Activated B cell treated with CpG ODN at 0.5 μM for 24 hours (primary cell): ENCODE results near the gene SLC35G6. TPM values are rescaled to one million over a fixed set of nuclear protein-coding genes. Genes with fewer than 3 reads are reported as not detected.

Experiments used
- ATAC-seq: fragments of 200-7000 bp; cut with Tn5 transposase; one replicate; pipeline ENCODE4 v1.10.0; 2021; ENCODE audit warnings: low read depth, mild to moderate bottlenecking, moderate library complexity
- CTCF ChIA-PET: fragments of 350-600 bp; sonication (Branson Sonifier 250); formaldehyde crosslinking; loops from one replicate; lab custom pipeline; 2021; ENCODE audit warnings: antibody characterized with exemption; lab: Charles Lee
- POLR2A ChIA-PET: fragments of 350-600 bp; sonication (Branson Sonifier 250); formaldehyde crosslinking; loops from one replicate; lab custom pipeline; 2021; ENCODE audit warnings: antibody characterized with exemption; lab: Charles Lee
- DNase-seq: peaks from one replicate; pipeline ENCODE4 v3.0.0; 2022
- H3K27ac Mint-ChIP-seq: one replicate; pipeline ENCODE4 v1.8.0; 2020; ENCODE audit warnings: mixed read lengths
- H3K27me3 Mint-ChIP-seq: one replicate; pipeline ENCODE4 v1.8.0; 2021; ENCODE audit warnings: mixed read lengths
- H3K36me3 Mint-ChIP-seq: one replicate; pipeline ENCODE4 v1.8.0; 2021; ENCODE audit warnings: low read depth, mixed read lengths
- H3K4me1 Mint-ChIP-seq: one replicate; pipeline ENCODE4 v1.8.0; 2021; ENCODE audit warnings: mixed read lengths
- H3K4me3 Mint-ChIP-seq: one replicate; pipeline ENCODE4 v1.8.0; 2020; ENCODE audit warnings: mild to moderate bottlenecking, mixed read lengths
- H3K9me3 Mint-ChIP-seq: one replicate; pipeline ENCODE4 v1.8.0; 2020; ENCODE audit warnings: mixed read lengths
- intact Hi-C: fragments of 100-400 bp; cut with micrococcal nuclease; formaldehyde crosslinking; loops from one replicate; pipeline ENCODE4 v1.15.1; 2024
- total RNA-seq: library from RNA; stranded (reverse); gene quantifications from 2 replicates; pipeline ENCODE4 v1.2.3, GENCODE V29; 2022
- TF ChIP-seq, protein P1 (sequence below): fragments of 200-600 bp; IDR thresholded peaks from one replicate; pipeline ENCODE4 v1.8.0; 2022; ENCODE audit warnings: antibody characterized with exemption, mild to moderate bottlenecking

The SLC35G6 gene
- total RNA-seq, 1 donor from 2014 or later = not detected

DNA sequence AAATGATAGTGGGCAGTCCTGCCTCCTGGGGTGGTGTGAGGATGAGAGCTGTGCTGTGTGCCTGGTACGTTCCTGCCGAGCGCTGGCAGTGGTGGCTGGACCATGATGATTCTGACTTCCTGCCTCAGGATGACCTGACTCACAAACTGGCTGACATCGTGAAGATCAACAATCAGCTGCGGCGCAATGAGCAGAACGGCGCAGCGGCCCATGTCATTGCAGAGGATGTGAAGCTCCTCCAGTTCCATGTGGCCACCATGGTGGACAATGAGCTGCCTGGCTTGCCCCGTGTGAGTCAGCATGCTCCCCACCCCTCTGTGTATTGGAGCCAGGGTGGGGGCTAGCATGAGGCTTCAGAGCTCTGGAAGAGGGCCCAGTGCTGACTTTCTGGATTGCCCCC, 16.0 kb downstream of the SLC35G6 start:
- ATAC-seq = no peak
- intact Hi-C loops = no loop called here
- ChIA-PET CTCF (no interaction called here), POLR2A (no interaction called here)
- H3K4me3 Mint-ChIP-seq = no peak overlapping the region
- peaks cover 85% of the 10 kb centered on the region for H3K36me3 Mint-ChIP-seq
- H3K27ac Mint-ChIP-seq = no peak overlapping the region
- peaks cover 12% of the 10 kb centered on the region for H3K4me1 Mint-ChIP-seq
- no peaks in the 10 kb centered on the region for H3K9me3 Mint-ChIP-seq
- H3K27me3 Mint-ChIP-seq = no peaks in the 10 kb centered on the region
- TF ChIP-seq, protein P1, sequence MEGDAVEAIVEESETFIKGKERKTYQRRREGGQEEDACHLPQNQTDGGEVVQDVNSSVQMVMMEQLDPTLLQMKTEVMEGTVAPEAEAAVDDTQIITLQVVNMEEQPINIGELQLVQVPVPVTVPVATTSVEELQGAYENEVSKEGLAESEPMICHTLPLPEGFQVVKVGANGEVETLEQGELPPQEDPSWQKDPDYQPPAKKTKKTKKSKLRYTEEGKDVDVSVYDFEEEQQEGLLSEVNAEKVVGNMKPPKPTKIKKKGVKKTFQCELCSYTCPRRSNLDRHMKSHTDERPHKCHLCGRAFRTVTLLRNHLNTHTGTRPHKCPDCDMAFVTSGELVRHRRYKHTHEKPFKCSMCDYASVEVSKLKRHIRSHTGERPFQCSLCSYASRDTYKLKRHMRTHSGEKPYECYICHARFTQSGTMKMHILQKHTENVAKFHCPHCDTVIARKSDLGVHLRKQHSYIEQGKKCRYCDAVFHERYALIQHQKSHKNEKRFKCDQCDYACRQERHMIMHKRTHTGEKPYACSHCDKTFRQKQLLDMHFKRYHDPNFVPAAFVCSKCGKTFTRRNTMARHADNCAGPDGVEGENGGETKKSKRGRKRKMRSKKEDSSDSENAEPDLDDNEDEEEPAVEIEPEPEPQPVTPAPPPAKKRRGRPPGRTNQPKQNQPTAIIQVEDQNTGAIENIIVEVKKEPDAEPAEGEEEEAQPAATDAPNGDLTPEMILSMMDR = no peak
- no peak for DNase-seq

DNA sequence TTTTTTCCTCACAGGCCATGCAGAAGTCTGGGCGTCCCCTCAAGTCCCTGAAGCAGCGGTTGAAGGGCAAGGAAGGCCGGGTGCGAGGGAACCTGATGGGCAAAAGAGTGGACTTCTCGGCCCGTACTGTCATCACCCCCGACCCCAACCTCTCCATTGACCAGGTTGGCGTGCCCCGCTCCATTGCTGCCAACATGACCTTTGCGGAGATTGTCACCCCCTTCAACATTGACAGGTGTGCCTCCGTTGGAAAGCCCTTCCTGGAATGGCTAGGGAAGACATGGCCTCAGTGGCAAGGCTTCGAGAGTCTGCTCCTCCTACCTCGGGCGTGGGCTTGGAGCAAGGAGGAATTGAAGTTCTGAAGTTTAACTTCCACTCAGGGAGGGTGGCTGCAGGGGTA, 16.4 kb downstream of the SLC35G6 start:
- Mint-ChIP-seq H3K36me3 (peaks cover 87% of the 10 kb centered on the region), H3K9me3 (no peaks in the 10 kb centered on the region), H3K4me1 (peaks cover 10% of the 10 kb centered on the region), H3K27me3 (no peaks in the 10 kb centered on the region), H3K4me3 (no peak overlapping the region), H3K27ac (no peak overlapping the region)
- TF ChIP-seq, protein P1 = no peak
- ChIA-PET CTCF (no interaction called here), POLR2A (no interaction called here)
- ATAC-seq = no peak
- no peak for DNase-seq
- intact Hi-C loops = no loop called here

DNA sequence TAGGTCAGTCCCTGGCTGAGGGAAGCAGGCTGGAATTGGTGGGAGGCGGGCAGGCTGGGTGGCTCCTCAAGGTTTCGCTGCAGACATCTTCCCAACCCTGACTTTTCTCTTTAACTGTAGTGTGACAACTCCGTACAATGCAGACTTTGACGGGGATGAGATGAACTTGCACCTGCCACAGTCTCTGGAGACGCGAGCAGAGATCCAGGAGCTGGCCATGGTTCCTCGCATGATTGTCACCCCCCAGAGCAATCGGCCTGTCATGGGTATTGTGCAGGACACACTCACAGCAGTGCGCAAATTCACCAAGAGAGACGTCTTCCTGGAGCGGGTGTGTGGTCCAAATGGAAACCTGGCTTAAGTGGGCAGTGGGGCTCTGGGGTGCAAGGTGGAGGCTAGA, 17.9 kb downstream of the SLC35G6 start:
- Mint-ChIP-seq H3K36me3 (peaks cover 89% of the 10 kb centered on the region), H3K4me1 (no peaks in the 10 kb centered on the region), H3K9me3 (no peaks in the 10 kb centered on the region), H3K27ac (no peak overlapping the region), H3K4me3 (no peak overlapping the region), H3K27me3 (no peaks in the 10 kb centered on the region)
- DNase-seq = no peak
- POLR2A ChIA-PET = interaction anchor here (0.7 kb wide), 1 partner anchor 62 kb away, joined by 8 read pairs; no protein-coding TSS in a partner anchor
- intact Hi-C loops = no loop called here
- TF ChIP-seq, protein P1 = no peak
- CTCF ChIA-PET = no interaction called here
- ATAC-seq = no peak

DNA sequence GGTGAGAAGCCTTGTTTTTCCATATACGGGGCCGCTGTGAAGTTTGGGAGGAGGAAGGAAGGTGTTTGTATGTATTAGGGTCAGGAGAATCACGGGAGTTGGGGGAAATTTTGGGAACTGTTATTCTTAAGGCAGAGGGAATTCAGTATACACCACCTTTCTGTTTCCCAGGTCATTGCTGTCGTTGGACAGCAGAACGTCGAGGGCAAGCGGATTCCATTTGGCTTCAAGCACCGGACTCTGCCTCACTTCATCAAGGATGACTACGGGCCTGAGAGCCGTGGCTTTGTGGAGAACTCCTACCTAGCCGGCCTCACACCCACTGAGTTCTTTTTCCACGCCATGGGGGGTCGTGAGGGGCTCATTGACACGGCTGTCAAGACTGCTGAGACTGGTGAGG, 20.5 kb downstream of the SLC35G6 start:
- no peaks in the 10 kb centered on the region for H3K9me3 Mint-ChIP-seq
- DNase-seq (no peak), ATAC-seq (no peak)
- H3K4me1 Mint-ChIP-seq = no peaks in the 10 kb centered on the region
- H3K27ac Mint-ChIP-seq = no peak overlapping the region
- ChIA-PET POLR2A (no interaction called here), CTCF (interaction anchor here (1.5 to 1.6 kb wide), 2 partner anchors 65 to 145 kb away, joined by 7 to 9 read pairs; no protein-coding TSS in a partner anchor)
- H3K27me3 Mint-ChIP-seq = no peaks in the 10 kb centered on the region
- H3K4me3 Mint-ChIP-seq = no peak overlapping the region
- H3K36me3 Mint-ChIP-seq = peaks cover 86% of the 10 kb centered on the region
- TF ChIP-seq, protein P1 = no peak
- intact Hi-C loops = no loop called here

DNA sequence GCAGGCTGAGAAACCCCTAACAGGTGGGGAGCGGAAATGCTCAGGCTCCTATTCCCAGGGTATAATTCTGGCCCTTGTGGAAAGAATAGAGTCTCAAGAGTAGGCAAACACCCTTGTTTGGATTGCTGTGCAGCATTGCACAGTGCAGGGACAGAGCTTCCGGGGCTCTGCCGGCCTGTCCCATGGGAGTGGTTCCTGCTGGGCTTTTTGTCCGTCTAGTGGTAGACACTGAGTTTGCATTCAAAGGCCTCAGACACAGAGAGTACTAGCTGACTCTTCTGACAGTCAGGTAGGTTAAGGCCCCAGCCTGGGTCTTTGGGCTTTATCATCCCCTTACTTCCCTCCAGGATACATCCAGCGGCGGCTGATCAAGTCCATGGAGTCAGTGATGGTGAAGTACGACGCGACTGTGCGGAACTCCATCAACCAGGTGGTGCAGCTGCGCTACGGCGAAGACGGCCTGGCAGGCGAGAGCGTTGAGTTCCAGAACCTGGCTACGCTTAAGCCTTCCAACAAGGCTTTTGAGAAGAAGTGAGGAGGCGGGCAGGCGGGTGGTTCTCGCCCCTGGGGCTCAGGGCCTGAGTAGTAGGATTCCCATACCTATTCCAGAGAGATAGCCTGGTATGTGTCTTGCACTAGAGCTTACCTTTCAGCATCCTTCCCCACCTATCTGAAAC, 21.1 kb downstream of the SLC35G6 start:
- H3K27me3 Mint-ChIP-seq = no peaks in the 10 kb centered on the region
- no peaks in the 10 kb centered on the region for H3K9me3 Mint-ChIP-seq
- POLR2A ChIA-PET = interaction anchor here (0.8 kb wide), 1 partner anchor 77 kb away, joined by 3 read pairs; the partner anchor contains the start of gene CD68
- TF ChIP-seq, protein P1 = no peak
- ATAC-seq (no peak), DNase-seq (no peak)
- no peaks in the 10 kb centered on the region for H3K4me1 Mint-ChIP-seq
- no peak overlapping the region for H3K27ac Mint-ChIP-seq
- H3K4me3 Mint-ChIP-seq = no peak overlapping the region
- CTCF ChIA-PET = interaction anchor here (1.0 to 1.6 kb wide), 3 partner anchors 58 to 146 kb away, joined by 4 to 9 read pairs (median 7); no protein-coding TSS in a partner anchor
- H3K36me3 Mint-ChIP-seq = peaks cover 86% of the 10 kb centered on the region
- intact Hi-C loops = no loop called here
